Activated naive CD8-positive, alpha-beta T cell treated with anti-CD3 and anti-CD28 coated beads, Interleukin-2, amount 10 ng/mL, durations not matched to agents 7 days and 5 days (primary cell): ENCODE results near the gene CDK5RAP3. TPM values are rescaled to one million over a fixed set of nuclear protein-coding genes. Genes with fewer than 3 reads are reported as not detected.

Experiments
- ATAC-seq: fragments of 150-1000 bp; cut with Tn5 transposase; one replicate; pipeline ENCODE4 v1.10.0; 2021; ENCODE audit warnings: low read depth, moderate library complexity
- POLR2A ChIA-PET: fragments of 350-600 bp; sonication (Branson Sonifier 250); formaldehyde crosslinking; loops from one replicate; lab custom pipeline; 2021; ENCODE audit warnings: antibody characterized with exemption; lab: Charles Lee
- DNase-seq: peaks from one replicate; pipeline ENCODE4 v3.0.0; 2021
- H3K27ac Mint-ChIP-seq: one replicate; pipeline ENCODE4 v1.8.0; 2022; ENCODE audit warnings: mild to moderate bottlenecking, mixed read lengths
- H3K27me3 Mint-ChIP-seq: one replicate; pipeline ENCODE4 v1.8.0; 2022; ENCODE audit warnings: mild to moderate bottlenecking, moderate library complexity, mixed read lengths
- H3K36me3 Mint-ChIP-seq: one replicate; pipeline ENCODE4 v1.8.0; 2021; ENCODE audit warnings: mild to moderate bottlenecking, mixed read lengths
- H3K4me1 Mint-ChIP-seq: one replicate; pipeline ENCODE4 v1.8.0; 2021; ENCODE audit warnings: mixed read lengths
- H3K4me3 Mint-ChIP-seq: one replicate; pipeline ENCODE4 v1.8.0; 2022; ENCODE audit warnings: mild to moderate bottlenecking, moderate library complexity, mixed read lengths
- H3K9me3 Mint-ChIP-seq: one replicate; pipeline ENCODE4 v1.8.0; 2021; ENCODE audit warnings: mixed read lengths
- total RNA-seq, 2 experiments: library from RNA; stranded (reverse); gene quantifications; one replicate each; pipeline ENCODE4 v1.2.3, GENCODE V29; 2021

The CDK5RAP3 gene
- total RNA-seq, 2 experiments from 2014 or later: 286 to 287 TPM

GRCh38 chr17:47941246-47942095, 29.4 kb upstream of the CDK5RAP3 start, which contains the start of gene PNPO:
Gene PNPO, plus strand, starts transcription at chr17:47941571. Its CDS starts 105 bp downstream, at chr17:47941676.
- Mint-ChIP-seq H3K9me3 (peaks cover 2% of the 10 kb centered on the region), H3K27ac (peak within 1 kb of the TSS; percentile 78), H3K27me3 (no peaks in the 10 kb centered on the region), H3K4me3 (peak within 1 kb of the TSS; percentile 97), H3K36me3 (peaks cover 13% of the 10 kb centered on the region), H3K4me1 (peaks cover 37% of the 10 kb centered on the region)
- ATAC-seq: peak; percentile 98
- POLR2A ChIA-PET: interaction anchor here (0.5 to 3.9 kb wide), 16 partner anchors 9 to 1736 kb away, joined by 3 to 24 read pairs (median 4); partner anchors contain the start of genes CDK5RAP3, LRRC46, MRPL10 and SP2
- peak; percentile 87 for DNase-seq

- DNase-seq: no peak
- H3K36me3 Mint-ChIP-seq: peaks cover 16% of the 10 kb centered on the region
These were observed 28.8 kb upstream of the CDK5RAP3 start for GRCh38 chr17:47942096-47942510.

GRCh38 chr17:47942568-47942967, 28.3 kb upstream of the CDK5RAP3 start:
- Mint-ChIP-seq H3K4me3 (peak overlapping the region; percentile 97), H3K27me3 (no peaks in the 10 kb centered on the region), H3K4me1 (peaks cover 42% of the 10 kb centered on the region), H3K9me3 (peaks cover 2% of the 10 kb centered on the region), H3K36me3 (peaks cover 17% of the 10 kb centered on the region), H3K27ac (peak overlapping the region; percentile 78)
- POLR2A ChIA-PET: interaction anchor here (0.9 to 3.9 kb wide), 3 partner anchors 28 to 75 kb away, joined by 4 to 24 read pairs (median 18); partner anchors contain the start of genes CDK5RAP3 and SP2
- ATAC-seq (no peak), DNase-seq (no peak)

More at GRCh38 chr17:47942096-47942510, 28.8 kb upstream of the CDK5RAP3 start:
- H3K27ac Mint-ChIP-seq: peak overlapping the region; percentile 78
- no peaks in the 10 kb centered on the region for H3K27me3 Mint-ChIP-seq
- peaks cover 2% of the 10 kb centered on the region for H3K9me3 Mint-ChIP-seq
- peak overlapping the region; percentile 97 for H3K4me3 Mint-ChIP-seq
- POLR2A ChIA-PET: interaction anchor here (0.6 to 3.9 kb wide), 7 partner anchors 8 to 181 kb away, joined by 3 to 24 read pairs (median 6); partner anchors contain the start of genes CDK5RAP3 and SP2
- no peak for ATAC-seq
- H3K4me1 Mint-ChIP-seq: peaks cover 40% of the 10 kb centered on the region

GRCh38 chr17:47945080-47945479, 25.8 kb upstream of the CDK5RAP3 start:
- DNase-seq (no peak), ATAC-seq (peak; percentile 9)
- peaks cover 19% of the 10 kb centered on the region for H3K36me3 Mint-ChIP-seq
- H3K4me1 Mint-ChIP-seq: peaks cover 51% of the 10 kb centered on the region
- peak overlapping the region; percentile 86 for H3K27ac Mint-ChIP-seq
- H3K4me3 Mint-ChIP-seq: peak overlapping the region; percentile 77
- H3K9me3 Mint-ChIP-seq: peaks cover 2% of the 10 kb centered on the region
- H3K27me3 Mint-ChIP-seq: no peaks in the 10 kb centered on the region
- POLR2A ChIA-PET: interaction anchor here (0.6 to 1.3 kb wide), 6 partner anchors 8 to 114 kb away, joined by 3 to 10 read pairs (median 4); partner anchors contain the start of genes CDK5RAP3, LRRC46, MRPL10 and SP2

- POLR2A ChIA-PET: interaction anchor here (0.7 to 1.7 kb wide), 7 partner anchors 9 to 114 kb away, joined by 3 to 14 read pairs (median 3); partner anchors contain the start of genes CDK5RAP3, LRRC46, MRPL10 and SP2
- Mint-ChIP-seq H3K4me1 (peaks cover 51% of the 10 kb centered on the region), H3K4me3 (peak overlapping the region; percentile 77), H3K36me3 (peaks cover 19% of the 10 kb centered on the region), H3K27me3 (no peaks in the 10 kb centered on the region), H3K27ac (peak overlapping the region; percentile 86), H3K9me3 (peaks cover 2% of the 10 kb centered on the region)
- DNase-seq (peak; percentile 39), ATAC-seq (no peak)
These were observed 25.1 kb upstream of the CDK5RAP3 start for GRCh38 chr17:47945529-47946508.

- POLR2A ChIA-PET: interaction anchor here (0.9 to 6.1 kb wide), 5 partner anchors 9 to 71 kb away, joined by 3 to 49 read pairs (median 5); partner anchors contain the start of genes CDK5RAP3 and SP2
- peak overlapping the region; percentile 50 for H3K4me3 Mint-ChIP-seq
These were observed 24.4 kb upstream of the CDK5RAP3 start for GRCh38 chr17:47946516-47946915.

GRCh38 chr17:47946929-47947397, 23.9 kb upstream of the CDK5RAP3 start:
- Mint-ChIP-seq H3K9me3 (no peaks in the 10 kb centered on the region), H3K27ac (peak overlapping the region; percentile 86), H3K4me3 (peak overlapping the region; percentile 50), H3K27me3 (no peaks in the 10 kb centered on the region), H3K36me3 (peaks cover 19% of the 10 kb centered on the region), H3K4me1 (peaks cover 45% of the 10 kb centered on the region)
- peak; percentile 68 for DNase-seq
- ATAC-seq: peak; percentile 67
- POLR2A ChIA-PET: interaction anchor here (0.9 to 6.1 kb wide), 5 partner anchors 8 to 71 kb away, joined by 3 to 49 read pairs (median 5); partner anchors contain the start of genes CDK5RAP3 and SP2

More at GRCh38 chr17:47946516-47946915, 24.4 kb upstream of the CDK5RAP3 start:
- H3K4me1 Mint-ChIP-seq: peaks cover 47% of the 10 kb centered on the region
- ATAC-seq (no peak), DNase-seq (no peak)
- H3K36me3 Mint-ChIP-seq: peaks cover 17% of the 10 kb centered on the region
- peak overlapping the region; percentile 86 for H3K27ac Mint-ChIP-seq
- H3K27me3 Mint-ChIP-seq: no peaks in the 10 kb centered on the region
- no peaks in the 10 kb centered on the region for H3K9me3 Mint-ChIP-seq

GRCh38 chr17:47948706-47949196, 22.2 kb upstream of the CDK5RAP3 start:
- peaks cover 15% of the 10 kb centered on the region for H3K36me3 Mint-ChIP-seq
- POLR2A ChIA-PET: interaction anchor here (1.5 to 6.1 kb wide), 4 partner anchors 11 to 69 kb away, joined by 6 to 49 read pairs (median 10); partner anchors contain the start of genes CDK5RAP3 and SP2
- H3K4me3 Mint-ChIP-seq: peak overlapping the region; percentile 70
- no peak for DNase-seq
- no peaks in the 10 kb centered on the region for H3K9me3 Mint-ChIP-seq
- ATAC-seq: no peak
- H3K27ac Mint-ChIP-seq: peak overlapping the region; percentile 80
- peaks cover 36% of the 10 kb centered on the region for H3K4me1 Mint-ChIP-seq
- no peaks in the 10 kb centered on the region for H3K27me3 Mint-ChIP-seq

GRCh38 chr17:47949197-47949759, 21.6 kb upstream of the CDK5RAP3 start:
- ATAC-seq: peak; percentile 53
- POLR2A ChIA-PET: interaction anchor here (0.7 to 6.1 kb wide), 6 partner anchors 10 to 959 kb away, joined by 3 to 49 read pairs (median 6); partner anchors contain the start of genes CDK5RAP3, SP2 and UBE2Z
- peak; percentile 90 for DNase-seq
- Mint-ChIP-seq H3K36me3 (peaks cover 14% of the 10 kb centered on the region), H3K4me1 (peaks cover 35% of the 10 kb centered on the region), H3K27me3 (no peaks in the 10 kb centered on the region), H3K9me3 (no peaks in the 10 kb centered on the region), H3K27ac (peak overlapping the region; percentile 80), H3K4me3 (peak overlapping the region; percentile 70)

- H3K27ac Mint-ChIP-seq: peak overlapping the region; percentile 80
- POLR2A ChIA-PET: interaction anchor here (0.5 to 6.1 kb wide), 8 partner anchors 9 to 958 kb away, joined by 3 to 49 read pairs (median 6); partner anchors contain the start of genes CDK5RAP3, PNPO, SP2 and UBE2Z
- DNase-seq: no peak
These were observed 21.0 kb upstream of the CDK5RAP3 start for GRCh38 chr17:47949946-47950345.

GRCh38 chr17:47950448-47950847, 20.5 kb upstream of the CDK5RAP3 start:
- POLR2A ChIA-PET: interaction anchor here (0.5 to 6.1 kb wide), 8 partner anchors 9 to 67 kb away, joined by 3 to 49 read pairs (median 6); partner anchors contain the start of genes CDK5RAP3, PNPO and SP2
- no peaks in the 10 kb centered on the region for H3K27me3 Mint-ChIP-seq
- no peak overlapping the region for H3K4me3 Mint-ChIP-seq
- H3K36me3 Mint-ChIP-seq: peaks cover 8% of the 10 kb centered on the region
- no peak for DNase-seq
- no peak for ATAC-seq
- no peak overlapping the region for H3K27ac Mint-ChIP-seq
- peaks cover 24% of the 10 kb centered on the region for H3K4me1 Mint-ChIP-seq
- H3K9me3 Mint-ChIP-seq: no peaks in the 10 kb centered on the region

More at GRCh38 chr17:47949946-47950345, 21.0 kb upstream of the CDK5RAP3 start:
- peaks cover 10% of the 10 kb centered on the region for H3K36me3 Mint-ChIP-seq
- peaks cover 29% of the 10 kb centered on the region for H3K4me1 Mint-ChIP-seq
- no peaks in the 10 kb centered on the region for H3K27me3 Mint-ChIP-seq
- H3K4me3 Mint-ChIP-seq: peak overlapping the region; percentile 70
- no peaks in the 10 kb centered on the region for H3K9me3 Mint-ChIP-seq
- no peak for ATAC-seq
